Tibial nerve (tissue), 4 donors: ENCODE data around the gene ZNF837. TPM values are rescaled to one million over a fixed set of nuclear protein-coding genes. Genes with fewer than 3 reads are reported as not detected.
"Not testable (repeated sequence)": the region's sequence is repeated elsewhere in the genome, so short reads cannot be mapped to it uniquely, and the experiment has no call there.

Experiments
- DNase-seq, 2 donors: peaks; one replicate each; pipeline ENCODE4 v3.0.0-alpha.2; 2019; ENCODE audit warnings: low spot score in 2 of 2
- H3K27ac ChIP-seq, 4 donors: fragments of 200-600 bp; sonication (generic) in 3 of 4; one replicate each; pipeline ENCODE4 v1.5.1; 2017 to 2019; ENCODE audit warnings: mild to moderate bottlenecking in 1 of 4
- H3K27me3 ChIP-seq, 2 donors: fragments of 200-600 bp; sonication (generic) in 1 of 2; one replicate each; pipeline versions ENCODE4 v1.5.1 to v1.6.0; 2017 to 2019
- H3K36me3 ChIP-seq, 3 donors: fragments of 200-600 bp; sonication (generic); one replicate each; pipeline ENCODE4 v1.5.1; 2018 to 2019
- H3K4me1 ChIP-seq, 4 donors: fragments of 200-600 bp; sonication (generic) in 3 of 4; one replicate each; pipeline ENCODE4 v1.5.1; 2017 to 2019
- H3K4me3 ChIP-seq, 4 donors: fragments of 200-600 bp; sonication (generic) in 3 of 4; one replicate each; pipeline ENCODE4 v1.5.1; 2017 to 2019; ENCODE audit warnings: mild to moderate bottlenecking in 1 of 4, moderate library complexity in 1 of 4
- H3K9me3 ChIP-seq, 4 donors: fragments of 200-600 bp; sonication (generic) in 3 of 4; one replicate each; pipeline ENCODE4 v1.5.1; 2017 to 2019
- CTCF ChIP-seq, 5 experiments: fragments of 200-600 bp in 3 of 5; fragments of 450-650 bp in 2 of 5; sonication (generic) in 3 of 5; IDR thresholded peaks; one replicate each; pipeline ENCODE4 v1.5.1; 2016 to 2019; ENCODE audit warnings: antibody characterized with exemption in 5 of 5, mild to moderate bottlenecking in 3 of 5, moderate library complexity in 2 of 5
- EP300 ChIP-seq, 2 donors: sonication (generic); formaldehyde crosslinking; IDR thresholded peaks; one replicate each; pipeline ENCODE4 v1.6.1; 2017; ENCODE audit warnings: antibody characterized with exemption in 2 of 2, mild to moderate bottlenecking in 1 of 2
- POLR2A ChIP-seq, 2 donors: fragments of 450-650 bp; IDR thresholded peaks; one replicate each; pipeline ENCODE4 v1.6.1; 2017; ENCODE audit warnings: antibody characterized with exemption in 2 of 2, mild to moderate bottlenecking in 2 of 2, moderate library complexity in 2 of 2
- WGBS, 2 donors: methylation state at CpG; one replicate each; pipeline ENCODE4 v1.1.5; 2018; 5-methylcytosine and 5-hydroxymethylcytosine counted together
- total RNA-seq, 4 donors: library from RNA; depleted of rRNA; stranded (reverse); fragments of >200 nt; gene quantifications; one replicate each; pipeline ENCODE4 v1.1.0, GENCODE V29; 2016

Gene ZNF837
- total RNA-seq, 4 donors from 2014 or later, result 1.3 to 6.9 (median 2.6) TPM

GRCh38 chr19:58351558-58351878 is 29.3 kb downstream of the ZNF837 start:
- H3K27ac ChIP-seq, result no peak overlapping the region
- peaks cover 0 to 5% (median 0%) of the 10 kb centered on the region in 4 donors for H3K9me3 ChIP-seq
- H3K4me1 ChIP-seq, result peaks cover 0 to 43% (median 10%) of the 10 kb centered on the region in 4 donors
- 88 to 93% methylated on average over 9 of the region's 9 CpGs for WGBS, 2 donors
- H3K4me3 ChIP-seq, result no peak overlapping the region
- peaks cover 0 to 37% (median 0%) of the 10 kb centered on the region in 3 donors for H3K36me3 ChIP-seq
- no peak for TF ChIP-seq CTCF (IDR thresholded peaks at IDR 0.05)
- no peak for TF ChIP-seq POLR2A (IDR thresholded peaks at IDR 0.05)
- TF ChIP-seq EP300 (IDR thresholded peaks at IDR 0.05), result no peak
- H3K27me3 ChIP-seq, result peaks cover 0 to 15% of the 10 kb centered on the region in 2 donors
- no peak for DNase-seq

GRCh38 chr19:58350871-58351557 is 29.8 kb downstream of the ZNF837 start:
- Histone ChIP-seq H3K9me3 (peaks cover 0 to under 1% (median 0%) of the 10 kb centered on the region in 4 donors), H3K27me3 (peaks cover 0 to 10% of the 10 kb centered on the region in 2 donors), H3K36me3 (peaks cover 0 to 34% (median 0%) of the 10 kb centered on the region in 3 donors), H3K27ac (no peak overlapping the region), H3K4me1 (peaks cover 0 to 43% (median 8%) of the 10 kb centered on the region in 4 donors), H3K4me3 (no peak overlapping the region)
- no peak for DNase-seq
- no peak for TF ChIP-seq EP300 (IDR thresholded peaks at IDR 0.05)
- no peak for TF ChIP-seq CTCF (IDR thresholded peaks at IDR 0.05)
- TF ChIP-seq POLR2A (IDR thresholded peaks at IDR 0.05), result no peak
- WGBS, 2 donors, result 77 to 82% methylated on average over 25 to 32 of the region's 34 CpGs

- H3K27ac ChIP-seq, result no peak overlapping the region
- WGBS, 2 donors, result 40 to 47% methylated on average over 53 to 72 of the region's 84 CpGs
- TF ChIP-seq EP300 (IDR thresholded peaks at IDR 0.05), result no peak
- TF ChIP-seq CTCF (IDR thresholded peaks at IDR 0.05), result no peak
- no peak for TF ChIP-seq POLR2A (IDR thresholded peaks at IDR 0.05)
- H3K36me3 ChIP-seq, result peaks cover 0 to 34% (median 0%) of the 10 kb centered on the region in 3 donors
- no peaks in the 10 kb centered on the region for H3K9me3 ChIP-seq
- no peak for DNase-seq
- H3K27me3 ChIP-seq, result peaks cover 0 to 4% of the 10 kb centered on the region in 2 donors
- peaks cover 0 to 42% (median 7%) of the 10 kb centered on the region in 4 donors for H3K4me1 ChIP-seq
- no peak overlapping the region for H3K4me3 ChIP-seq
These were observed 30.6 kb downstream of the ZNF837 start for GRCh38 chr19:58350001-58350861.

- TF ChIP-seq EP300 (IDR thresholded peaks at IDR 0.05), result no peak
- TF ChIP-seq POLR2A (IDR thresholded peaks at IDR 0.05), result no peak
- TF ChIP-seq CTCF (IDR thresholded peaks at IDR 0.05), result no peak
- Histone ChIP-seq H3K27me3 (peaks cover 0 to 4% of the 10 kb centered on the region in 2 donors), H3K27ac (no peak overlapping the region), H3K4me1 (peaks cover 0 to 42% (median 7%) of the 10 kb centered on the region in 4 donors), H3K36me3 (peaks cover 0 to 34% (median 0%) of the 10 kb centered on the region in 3 donors), H3K9me3 (no peaks in the 10 kb centered on the region), H3K4me3 (no peak overlapping the region)
- 57 to 58% methylated on average over 8 of the region's 8 CpGs for WGBS, 2 donors
- no peak for DNase-seq
These were observed 31.2 kb downstream of the ZNF837 start for GRCh38 chr19:58349590-58349989.

- not testable (repeated sequence) for H3K9me3 ChIP-seq, DNase-seq, H3K27me3 ChIP-seq
- H3K4me3 ChIP-seq, result peak overlapping the region; percentile 41 to 89 (median 65)
- H3K27ac ChIP-seq, result peak overlapping the region in 3 of 4 donors; percentile 23 to 99 (median 85)
- 14% methylated on average over 12 of the region's 12 CpGs for WGBS, 2 donors
- peaks cover 0 to 22% (median 0%) of the 10 kb centered on the region in 3 donors for H3K36me3 ChIP-seq
- peaks cover 0 to 42% (median 7%) of the 10 kb centered on the region in 4 donors for H3K4me1 ChIP-seq
These were observed 32.8 kb downstream of the ZNF837 start for GRCh38 chr19:58348080-58348479.
